ENCODE results near the gene GPC3. TPM values are rescaled to one million over a fixed set of nuclear protein-coding genes. Genes with fewer than 3 reads are reported as not detected.

GPC3 gene
- total and polyA plus RNA-seq, 2 donors (not counting 3 experiments of a cell fraction or from before 2014, with no cell fraction given): not detected

GRCh38 chrX:133634416-133634815 lies 351.0 kb downstream of the GPC3 start:
- ChIA-PET CTCF (no interaction called here), POLR2A (no interaction called here)
- no peak for TF ChIP-seq POLR2AphosphoS5 (IDR thresholded peaks at IDR 0.05; ENCODE audit: insufficient read depth, low read depth, low read length)
- TF ChIP-seq FOS (IDR thresholded peaks at IDR 0.05; ENCODE audit: borderline replicate concordance, insufficient read depth, low read length): no peak
- TF ChIP-seq CTCF (IDR thresholded peaks at IDR 0.05; ENCODE audit: extremely low read depth in 1 of 2, insufficient read depth in 1 of 2, low read depth in 1 of 2, low read length in 2 of 2): no peak
- no peak for TF ChIP-seq GATA2 (IDR thresholded peaks at IDR 0.05; ENCODE audit: insufficient read depth, insufficient read length, low read depth, low read length)
- TF ChIP-seq JUN (IDR thresholded peaks at IDR 0.05; ENCODE audit: borderline replicate concordance, insufficient read depth, insufficient read length, low read depth): no peak
- H3K79me2 ChIP-seq (ENCODE audit: control insufficient read depth, insufficient read depth, low read length): no peaks in the 10 kb centered on the region
- no peak overlapping the region for H3K27ac ChIP-seq (ENCODE audit: insufficient read depth, low read depth, low read length)
- H3K27me3 ChIP-seq (ENCODE audit: control insufficient read depth in 2 of 2, insufficient read depth in 2 of 2, low read length in 2 of 2): no peaks in the 10 kb centered on the region
- H3K9me3 ChIP-seq (replicated peaks; ENCODE audit: control insufficient read depth, insufficient read depth, low read length): no peaks in the 10 kb centered on the region
- DNase-seq (ENCODE audit: low read depth, low spot score) (no peak), FAIRE-seq (no peak)
- intact Hi-C loops (cut with micrococcal nuclease): no loop called here
- H3K4me1 ChIP-seq (ENCODE audit: control insufficient read depth, extremely low read depth, insufficient read depth, low read length): no peaks in the 10 kb centered on the region
- no peaks in the 10 kb centered on the region for H3K9me1 ChIP-seq (replicated peaks; ENCODE audit: control insufficient read depth, extremely low read depth, insufficient read depth, low read length)
- no peak overlapping the region for H3K4me2 ChIP-seq (ENCODE audit: insufficient read depth, low read length)
- dilution Hi-C loops (cut with MboI; ENCODE audit: extremely low pct_ligation_motif_present, low sequenced_read_pairs): no loop called here
- no peaks in the 10 kb centered on the region for H3K36me3 ChIP-seq (ENCODE audit: control insufficient read depth in 2 of 2, extremely low read depth in 1 of 2, insufficient read depth in 2 of 2, low read length in 2 of 2)
- H3K4me3 ChIP-seq (replicated peaks in 1 of 3; ENCODE audit: insufficient read depth in 1 of 3, low read depth in 1 of 3, low read length in 3 of 3): no peak overlapping the region
- no peak overlapping the region for H3K9ac ChIP-seq (replicated peaks; ENCODE audit: extremely low read depth, insufficient read depth, low read length)
- H4K20me1 ChIP-seq (replicated peaks; ENCODE audit: control insufficient read depth, extremely low read depth, insufficient read depth, low read length): no peaks in the 10 kb centered on the region
- no peak overlapping the region for H2AFZ ChIP-seq (ENCODE audit: low read depth, low read length)
- BruUV-seq (replicated peaks): no TSS peak

- intact Hi-C loops (cut with micrococcal nuclease): no loop called here
- dilution Hi-C loops (cut with MboI; ENCODE audit: extremely low pct_ligation_motif_present, low sequenced_read_pairs): no loop called here
- Histone ChIP-seq H3K27me3 (ENCODE audit: control insufficient read depth in 2 of 2, insufficient read depth in 2 of 2, low read length in 2 of 2) (no peaks in the 10 kb centered on the region), H3K9me3 (replicated peaks; ENCODE audit: control insufficient read depth, insufficient read depth, low read length) (no peaks in the 10 kb centered on the region), H3K4me3 (replicated peaks in 1 of 3; ENCODE audit: insufficient read depth in 1 of 3, low read depth in 1 of 3, low read length in 3 of 3) (no peak overlapping the region), H3K4me1 (ENCODE audit: control insufficient read depth, extremely low read depth, insufficient read depth, low read length) (no peaks in the 10 kb centered on the region), H3K9ac (replicated peaks; ENCODE audit: extremely low read depth, insufficient read depth, low read length) (no peak overlapping the region), H3K9me1 (replicated peaks; ENCODE audit: control insufficient read depth, extremely low read depth, insufficient read depth, low read length) (no peaks in the 10 kb centered on the region), H3K79me2 (ENCODE audit: control insufficient read depth, insufficient read depth, low read length) (no peaks in the 10 kb centered on the region), H3K4me2 (ENCODE audit: insufficient read depth, low read length) (no peak overlapping the region), H2AFZ (ENCODE audit: low read depth, low read length) (no peak overlapping the region), H3K36me3 (ENCODE audit: control insufficient read depth in 2 of 2, extremely low read depth in 1 of 2, insufficient read depth in 2 of 2, low read length in 2 of 2) (no peaks in the 10 kb centered on the region), H3K27ac (ENCODE audit: insufficient read depth, low read depth, low read length) (no peak overlapping the region), H4K20me1 (replicated peaks; ENCODE audit: control insufficient read depth, extremely low read depth, insufficient read depth, low read length) (no peaks in the 10 kb centered on the region)
- TF ChIP-seq MYC (IDR thresholded peaks at IDR 0.05; ENCODE audit: low read depth, low read length): no peak
- no peak for TF ChIP-seq CTCF (IDR thresholded peaks at IDR 0.05; ENCODE audit: extremely low read depth in 1 of 2, insufficient read depth in 1 of 2, low read depth in 1 of 2, low read length in 2 of 2)
- no peak for TF ChIP-seq POLR2AphosphoS5 (IDR thresholded peaks at IDR 0.05; ENCODE audit: insufficient read depth, low read depth, low read length)
- TF ChIP-seq EZH2 (IDR thresholded peaks at IDR 0.05; ENCODE audit: borderline replicate concordance, low read depth, low read length, severe bottlenecking): no peak
- TF ChIP-seq GATA2 (IDR thresholded peaks at IDR 0.05; ENCODE audit: insufficient read depth, insufficient read length, low read depth, low read length): no peak
- TF ChIP-seq MAX (IDR thresholded peaks at IDR 0.05; ENCODE audit: insufficient read depth, insufficient read length): no peak
- TF ChIP-seq FOS (IDR thresholded peaks at IDR 0.05; ENCODE audit: borderline replicate concordance, insufficient read depth, low read length): no peak
- TF ChIP-seq JUN (IDR thresholded peaks at IDR 0.05; ENCODE audit: borderline replicate concordance, insufficient read depth, insufficient read length, low read depth): no peak
- TF ChIP-seq POLR2A (IDR thresholded peaks at IDR 0.05; ENCODE audit: low read depth, low read length): no peak
- FAIRE-seq (no peak), DNase-seq (ENCODE audit: low read depth, low spot score) (no peak)
- no TSS peak for BruUV-seq (replicated peaks)
- CTCF ChIA-PET: no interaction called here
- POLR2A ChIA-PET: no interaction called here
These were observed 351.4 kb downstream of the GPC3 start for GRCh38 chrX:133633950-133634349.
